ENCODE results near the gene LRRN2.

LRRN2 gene

DNA sequence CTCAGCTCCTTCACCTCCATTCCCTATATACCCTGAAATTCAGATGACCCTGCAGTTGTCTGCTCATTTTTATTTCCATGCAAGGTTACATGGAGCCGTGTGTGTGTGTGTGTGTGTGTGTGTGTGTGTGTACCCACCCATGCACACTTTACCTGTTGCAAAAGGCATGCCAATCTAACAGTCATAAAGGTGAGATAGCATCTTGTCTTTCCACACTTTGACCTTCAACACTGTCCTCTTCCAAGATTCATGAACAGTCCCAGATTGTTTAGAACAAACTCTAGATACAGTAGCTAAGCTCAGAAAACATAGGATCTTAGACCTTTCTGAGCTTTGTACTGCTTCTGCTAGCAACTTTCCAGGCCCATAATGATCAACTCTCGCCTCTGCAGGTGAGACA is 9.5 kb downstream of the LRRN2 start:
- TF ChIP-seq, protein P1, sequence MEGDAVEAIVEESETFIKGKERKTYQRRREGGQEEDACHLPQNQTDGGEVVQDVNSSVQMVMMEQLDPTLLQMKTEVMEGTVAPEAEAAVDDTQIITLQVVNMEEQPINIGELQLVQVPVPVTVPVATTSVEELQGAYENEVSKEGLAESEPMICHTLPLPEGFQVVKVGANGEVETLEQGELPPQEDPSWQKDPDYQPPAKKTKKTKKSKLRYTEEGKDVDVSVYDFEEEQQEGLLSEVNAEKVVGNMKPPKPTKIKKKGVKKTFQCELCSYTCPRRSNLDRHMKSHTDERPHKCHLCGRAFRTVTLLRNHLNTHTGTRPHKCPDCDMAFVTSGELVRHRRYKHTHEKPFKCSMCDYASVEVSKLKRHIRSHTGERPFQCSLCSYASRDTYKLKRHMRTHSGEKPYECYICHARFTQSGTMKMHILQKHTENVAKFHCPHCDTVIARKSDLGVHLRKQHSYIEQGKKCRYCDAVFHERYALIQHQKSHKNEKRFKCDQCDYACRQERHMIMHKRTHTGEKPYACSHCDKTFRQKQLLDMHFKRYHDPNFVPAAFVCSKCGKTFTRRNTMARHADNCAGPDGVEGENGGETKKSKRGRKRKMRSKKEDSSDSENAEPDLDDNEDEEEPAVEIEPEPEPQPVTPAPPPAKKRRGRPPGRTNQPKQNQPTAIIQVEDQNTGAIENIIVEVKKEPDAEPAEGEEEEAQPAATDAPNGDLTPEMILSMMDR (IDR thresholded peaks at IDR 0.05; ENCODE audit: low read length), result no peak
- no peak for TF ChIP-seq EZH2 (IDR thresholded peaks at IDR 0.05; ENCODE audit: borderline replicate concordance, low read length)
- Histone ChIP-seq H4K20me1 (ENCODE audit: insufficient read depth, low read length) (no peaks in the 10 kb centered on the region), H3K4me1 (ENCODE audit: insufficient read depth, low read length, severe bottlenecking) (no peaks in the 10 kb centered on the region), H2AFZ (ENCODE audit: low read length) (no peak overlapping the region), H3K9me2 (ENCODE audit: low read depth, low read length) (no peaks in the 10 kb centered on the region), H3K9me3 (ENCODE audit: low read length) (no peaks in the 10 kb centered on the region), H3K4me3 (ENCODE audit: low read depth, low read length, poor library complexity, severe bottlenecking) (no peak overlapping the region), H3F3A (ENCODE audit: insufficient read depth, low read length) (no peaks in the 10 kb centered on the region), H3K4me2 (ENCODE audit: low read length) (no peak overlapping the region), H3K36me3 (ENCODE audit: insufficient read depth, low read length) (no peaks in the 10 kb centered on the region), H3K27me3 (ENCODE audit: insufficient read depth, low read length) (peaks cover 5% of the 10 kb centered on the region), H3K79me2 (ENCODE audit: insufficient read depth, low read length) (no peaks in the 10 kb centered on the region), H3K9ac (ENCODE audit: low read length) (no peak overlapping the region), H3K27ac (ENCODE audit: low read depth, low read length, poor library complexity, severe bottlenecking) (no peak overlapping the region)

DNA sequence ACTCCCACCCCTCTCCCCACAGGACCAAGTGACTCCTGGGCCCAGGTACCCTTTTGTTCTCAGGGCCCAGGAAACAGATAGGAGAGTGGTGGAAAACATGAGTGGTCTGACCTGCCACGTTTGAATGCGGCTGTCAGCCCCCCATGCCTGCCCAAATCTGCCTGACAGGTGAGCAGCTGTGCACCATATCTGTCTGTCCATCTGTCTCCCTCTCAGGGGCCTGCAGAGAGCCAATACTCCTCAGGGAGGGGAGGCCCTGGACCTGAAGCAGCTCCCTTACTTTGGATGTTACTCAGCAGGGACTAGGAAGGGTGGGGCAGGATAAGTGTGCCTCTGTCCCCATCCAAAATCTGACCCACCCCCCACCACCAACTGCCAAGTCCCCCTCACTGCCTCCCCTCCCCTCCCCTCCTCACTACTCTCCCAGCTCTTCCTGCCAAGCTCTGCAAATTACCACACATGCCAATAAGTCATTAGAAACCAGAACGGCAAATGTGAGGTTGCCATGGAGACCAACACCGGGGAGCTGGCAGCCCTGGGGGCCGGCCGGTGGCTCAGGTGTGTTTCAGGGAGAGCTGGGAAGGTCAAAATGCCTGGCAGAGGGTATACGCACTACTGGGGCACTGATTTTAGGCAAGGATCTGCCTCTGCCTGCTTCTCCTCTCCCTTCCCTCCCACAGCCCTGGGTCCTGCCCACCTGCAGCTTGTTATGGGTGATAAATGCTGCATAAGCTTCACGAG is 11.5 kb downstream of the LRRN2 start:
- Histone ChIP-seq H4K20me1 (ENCODE audit: insufficient read depth, low read length) (no peaks in the 10 kb centered on the region), H3K4me1 (ENCODE audit: insufficient read depth, low read length, severe bottlenecking) (no peaks in the 10 kb centered on the region), H3K9ac (ENCODE audit: low read length) (no peak overlapping the region), H3K4me2 (ENCODE audit: low read length) (no peak overlapping the region), H3F3A (ENCODE audit: insufficient read depth, low read length) (no peaks in the 10 kb centered on the region), H3K9me3 (ENCODE audit: low read length) (no peaks in the 10 kb centered on the region), H3K79me2 (ENCODE audit: insufficient read depth, low read length) (no peaks in the 10 kb centered on the region), H3K9me2 (ENCODE audit: low read depth, low read length) (no peaks in the 10 kb centered on the region), H3K36me3 (ENCODE audit: insufficient read depth, low read length) (no peaks in the 10 kb centered on the region), H3K4me3 (ENCODE audit: low read depth, low read length, poor library complexity, severe bottlenecking) (no peak overlapping the region), H2AFZ (ENCODE audit: low read length) (no peak overlapping the region), H3K27me3 (ENCODE audit: insufficient read depth, low read length) (peaks cover 5% of the 10 kb centered on the region), H3K27ac (ENCODE audit: low read depth, low read length, poor library complexity, severe bottlenecking) (no peak overlapping the region)
- TF ChIP-seq, protein P1 (IDR thresholded peaks at IDR 0.05; ENCODE audit: low read length), result no peak
- no peak for TF ChIP-seq EZH2 (IDR thresholded peaks at IDR 0.05; ENCODE audit: borderline replicate concordance, low read length)

DNA sequence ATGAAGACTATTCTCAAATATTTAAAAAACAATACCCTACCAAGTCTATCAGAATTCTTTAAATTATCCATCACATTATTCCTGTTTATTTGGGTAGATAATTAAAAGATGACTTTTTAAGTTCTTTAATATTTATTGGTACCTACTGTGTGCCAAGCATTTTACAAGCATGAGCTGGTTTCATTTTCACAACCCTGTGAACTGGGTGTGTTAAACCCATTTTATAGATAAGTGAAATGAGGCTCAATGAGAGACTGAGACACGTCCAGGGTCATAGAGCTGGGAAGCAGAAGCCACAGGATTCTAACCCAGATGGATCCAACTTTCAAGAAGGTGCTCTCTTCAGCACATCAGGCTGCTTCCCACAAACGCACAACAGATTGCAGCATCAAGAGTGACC is 12.3 kb downstream of the LRRN2 start:
- H3K27ac ChIP-seq (ENCODE audit: low read depth, low read length, poor library complexity, severe bottlenecking), result no peak overlapping the region
- no peak overlapping the region for H3K4me3 ChIP-seq (ENCODE audit: low read depth, low read length, poor library complexity, severe bottlenecking)
- TF ChIP-seq, protein P1 (IDR thresholded peaks at IDR 0.05; ENCODE audit: low read length), result no peak
- no peak for TF ChIP-seq EZH2 (IDR thresholded peaks at IDR 0.05; ENCODE audit: borderline replicate concordance, low read length)
- no peaks in the 10 kb centered on the region for H3K4me1 ChIP-seq (ENCODE audit: insufficient read depth, low read length, severe bottlenecking)
- H3K9me3 ChIP-seq (ENCODE audit: low read length), result no peaks in the 10 kb centered on the region
- H3K9ac ChIP-seq (ENCODE audit: low read length), result no peak overlapping the region
- no peak overlapping the region for H3K4me2 ChIP-seq (ENCODE audit: low read length)
- H2AFZ ChIP-seq (ENCODE audit: low read length), result no peak overlapping the region
- no peaks in the 10 kb centered on the region for H3K79me2 ChIP-seq (ENCODE audit: insufficient read depth, low read length)
- H3K27me3 ChIP-seq (ENCODE audit: insufficient read depth, low read length), result peaks cover 5% of the 10 kb centered on the region
- no peaks in the 10 kb centered on the region for H4K20me1 ChIP-seq (ENCODE audit: insufficient read depth, low read length)
- no peaks in the 10 kb centered on the region for H3K36me3 ChIP-seq (ENCODE audit: insufficient read depth, low read length)
- H3F3A ChIP-seq (ENCODE audit: insufficient read depth, low read length), result no peaks in the 10 kb centered on the region
- H3K9me2 ChIP-seq (ENCODE audit: low read depth, low read length), result no peaks in the 10 kb centered on the region
